ENCODE results near the gene ARHGAP23. TPM values are rescaled to one million over a fixed set of nuclear protein-coding genes. Genes with fewer than 3 reads are reported as not detected.

The ARHGAP23 gene
- polyA plus RNA-seq, 1 donor from 2014 or later: 1.6 TPM

- Histone ChIP-seq H2AFZ (ENCODE audit: low read depth, low read length) (no peak overlapping the region), H3K4me2 (ENCODE audit: low read length) (no peak overlapping the region), H3K9me2 (ENCODE audit: insufficient read depth, low read length) (no peaks in the 10 kb centered on the region), H3K9me3 (ENCODE audit: low read length) (no peaks in the 10 kb centered on the region), H3K27me3 (ENCODE audit: insufficient read depth, low read depth, low read length) (no peaks in the 10 kb centered on the region), H4K20me1 (ENCODE audit: insufficient read depth) (no peaks in the 10 kb centered on the region), H3K9ac (ENCODE audit: low read length) (no peak overlapping the region), H3K36me3 (ENCODE audit: insufficient read depth, low read length) (no peaks in the 10 kb centered on the region), H3F3A (ENCODE audit: insufficient read depth, low read length, poor library complexity, severe bottlenecking) (no peaks in the 10 kb centered on the region), H3K79me2 (replicated peaks; ENCODE audit: insufficient read depth, low read length) (no peaks in the 10 kb centered on the region), H3K27ac (ENCODE audit: low read length) (no peak overlapping the region), H3K4me3 (ENCODE audit: low read length) (no peak overlapping the region)
- TF ChIP-seq EP300 (conservative IDR thresholded peaks at IDR 0.05; ENCODE audit: poor library complexity, severe bottlenecking): no peak
- TF ChIP-seq EZH2 (IDR thresholded peaks at IDR 0.05; ENCODE audit: borderline replicate concordance, insufficient read depth, low read length, poor library complexity, severe bottlenecking): no peak
Observed at GRCh38 chr17:38439436-38439835, 11.2 kb downstream of the ARHGAP23 start.

- H3K9ac ChIP-seq (ENCODE audit: low read length): no peak overlapping the region
- H2AFZ ChIP-seq (ENCODE audit: low read depth, low read length): no peak overlapping the region
- no peaks in the 10 kb centered on the region for H3K36me3 ChIP-seq (ENCODE audit: insufficient read depth, low read length)
- no peaks in the 10 kb centered on the region for H3F3A ChIP-seq (ENCODE audit: insufficient read depth, low read length, poor library complexity, severe bottlenecking)
- H3K27ac ChIP-seq (ENCODE audit: low read length): no peak overlapping the region
- no peak overlapping the region for H3K4me2 ChIP-seq (ENCODE audit: low read length)
- H3K9me2 ChIP-seq (ENCODE audit: insufficient read depth, low read length): no peaks in the 10 kb centered on the region
- TF ChIP-seq TAF1 (IDR thresholded peaks at IDR 0.05; ENCODE audit: low read depth): no peak
- TF ChIP-seq, protein P1, sequence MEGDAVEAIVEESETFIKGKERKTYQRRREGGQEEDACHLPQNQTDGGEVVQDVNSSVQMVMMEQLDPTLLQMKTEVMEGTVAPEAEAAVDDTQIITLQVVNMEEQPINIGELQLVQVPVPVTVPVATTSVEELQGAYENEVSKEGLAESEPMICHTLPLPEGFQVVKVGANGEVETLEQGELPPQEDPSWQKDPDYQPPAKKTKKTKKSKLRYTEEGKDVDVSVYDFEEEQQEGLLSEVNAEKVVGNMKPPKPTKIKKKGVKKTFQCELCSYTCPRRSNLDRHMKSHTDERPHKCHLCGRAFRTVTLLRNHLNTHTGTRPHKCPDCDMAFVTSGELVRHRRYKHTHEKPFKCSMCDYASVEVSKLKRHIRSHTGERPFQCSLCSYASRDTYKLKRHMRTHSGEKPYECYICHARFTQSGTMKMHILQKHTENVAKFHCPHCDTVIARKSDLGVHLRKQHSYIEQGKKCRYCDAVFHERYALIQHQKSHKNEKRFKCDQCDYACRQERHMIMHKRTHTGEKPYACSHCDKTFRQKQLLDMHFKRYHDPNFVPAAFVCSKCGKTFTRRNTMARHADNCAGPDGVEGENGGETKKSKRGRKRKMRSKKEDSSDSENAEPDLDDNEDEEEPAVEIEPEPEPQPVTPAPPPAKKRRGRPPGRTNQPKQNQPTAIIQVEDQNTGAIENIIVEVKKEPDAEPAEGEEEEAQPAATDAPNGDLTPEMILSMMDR (IDR thresholded peaks at IDR 0.05; ENCODE audit: poor library complexity, severe bottlenecking): no peak
- no peak for TF ChIP-seq MXI1 (conservative IDR thresholded peaks at IDR 0.05; ENCODE audit: poor library complexity, severe bottlenecking)
- no peak for TF ChIP-seq EP300 (conservative IDR thresholded peaks at IDR 0.05; ENCODE audit: poor library complexity, severe bottlenecking)
- no peaks in the 10 kb centered on the region for H3K9me3 ChIP-seq (ENCODE audit: low read length)
- no peak overlapping the region for H3K4me3 ChIP-seq (ENCODE audit: low read length)
- no peaks in the 10 kb centered on the region for H3K27me3 ChIP-seq (ENCODE audit: insufficient read depth, low read depth, low read length)
- no peaks in the 10 kb centered on the region for H4K20me1 ChIP-seq (ENCODE audit: insufficient read depth)
- H3K79me2 ChIP-seq (replicated peaks; ENCODE audit: insufficient read depth, low read length): no peaks in the 10 kb centered on the region
Observed at GRCh38 chr17:38440614-38441397, 12.5 kb downstream of the ARHGAP23 start.

DNA sequence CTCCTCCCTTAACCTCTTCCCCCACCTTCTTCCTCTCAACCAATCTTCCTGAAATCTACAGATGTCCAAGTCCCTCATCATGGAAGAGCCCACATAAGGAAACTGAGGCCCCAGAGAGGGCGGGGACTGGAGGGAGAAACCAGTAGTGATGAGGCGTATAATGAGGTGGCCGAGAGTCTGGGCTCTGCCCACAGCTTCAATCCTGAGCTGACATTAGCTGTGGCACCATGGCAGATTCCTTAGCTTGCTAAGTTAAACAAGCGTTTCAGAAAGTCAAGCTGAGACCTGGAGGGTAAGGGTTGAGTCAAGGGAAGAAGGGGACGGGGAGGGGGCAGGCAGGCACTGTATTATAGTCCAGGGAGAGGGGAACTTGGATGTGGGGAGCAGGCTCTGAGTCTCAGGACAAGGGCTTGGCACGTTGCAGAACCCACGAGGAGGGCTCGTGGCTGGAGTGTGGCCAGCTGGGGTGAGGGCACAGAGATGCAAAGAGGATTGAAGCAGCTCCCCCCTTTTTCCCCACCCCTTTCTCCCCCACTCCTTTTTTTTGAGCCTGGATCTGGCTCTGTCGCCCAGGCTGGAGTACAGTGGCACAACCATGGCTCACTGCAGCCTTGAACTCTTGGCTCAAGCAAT, 13.3 kb downstream of the ARHGAP23 start:
- H3K27ac ChIP-seq (ENCODE audit: low read length): no peak overlapping the region
- H3F3A ChIP-seq (ENCODE audit: insufficient read depth, low read length, poor library complexity, severe bottlenecking): no peaks in the 10 kb centered on the region
- no peak overlapping the region for H2AFZ ChIP-seq (ENCODE audit: low read depth, low read length)
- no peaks in the 10 kb centered on the region for H3K36me3 ChIP-seq (ENCODE audit: insufficient read depth, low read length)
- no peaks in the 10 kb centered on the region for H3K9me2 ChIP-seq (ENCODE audit: insufficient read depth, low read length)
- no peaks in the 10 kb centered on the region for H4K20me1 ChIP-seq (ENCODE audit: insufficient read depth)
- TF ChIP-seq, protein P2, sequence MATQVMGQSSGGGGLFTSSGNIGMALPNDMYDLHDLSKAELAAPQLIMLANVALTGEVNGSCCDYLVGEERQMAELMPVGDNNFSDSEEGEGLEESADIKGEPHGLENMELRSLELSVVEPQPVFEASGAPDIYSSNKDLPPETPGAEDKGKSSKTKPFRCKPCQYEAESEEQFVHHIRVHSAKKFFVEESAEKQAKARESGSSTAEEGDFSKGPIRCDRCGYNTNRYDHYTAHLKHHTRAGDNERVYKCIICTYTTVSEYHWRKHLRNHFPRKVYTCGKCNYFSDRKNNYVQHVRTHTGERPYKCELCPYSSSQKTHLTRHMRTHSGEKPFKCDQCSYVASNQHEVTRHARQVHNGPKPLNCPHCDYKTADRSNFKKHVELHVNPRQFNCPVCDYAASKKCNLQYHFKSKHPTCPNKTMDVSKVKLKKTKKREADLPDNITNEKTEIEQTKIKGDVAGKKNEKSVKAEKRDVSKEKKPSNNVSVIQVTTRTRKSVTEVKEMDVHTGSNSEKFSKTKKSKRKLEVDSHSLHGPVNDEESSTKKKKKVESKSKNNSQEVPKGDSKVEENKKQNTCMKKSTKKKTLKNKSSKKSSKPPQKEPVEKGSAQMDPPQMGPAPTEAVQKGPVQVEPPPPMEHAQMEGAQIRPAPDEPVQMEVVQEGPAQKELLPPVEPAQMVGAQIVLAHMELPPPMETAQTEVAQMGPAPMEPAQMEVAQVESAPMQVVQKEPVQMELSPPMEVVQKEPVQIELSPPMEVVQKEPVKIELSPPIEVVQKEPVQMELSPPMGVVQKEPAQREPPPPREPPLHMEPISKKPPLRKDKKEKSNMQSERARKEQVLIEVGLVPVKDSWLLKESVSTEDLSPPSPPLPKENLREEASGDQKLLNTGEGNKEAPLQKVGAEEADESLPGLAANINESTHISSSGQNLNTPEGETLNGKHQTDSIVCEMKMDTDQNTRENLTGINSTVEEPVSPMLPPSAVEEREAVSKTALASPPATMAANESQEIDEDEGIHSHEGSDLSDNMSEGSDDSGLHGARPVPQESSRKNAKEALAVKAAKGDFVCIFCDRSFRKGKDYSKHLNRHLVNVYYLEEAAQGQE (IDR thresholded peaks at IDR 0.05; ENCODE audit: borderline replicate concordance): no peak
- no peak for TF ChIP-seq MXI1 (conservative IDR thresholded peaks at IDR 0.05; ENCODE audit: poor library complexity, severe bottlenecking)
- no peak for TF ChIP-seq SMC3 (conservative IDR thresholded peaks at IDR 0.05; ENCODE audit: poor library complexity)
- no peak for TF ChIP-seq POLR2AphosphoS5 (IDR thresholded peaks at IDR 0.05)
- TF ChIP-seq, protein P1 (IDR thresholded peaks at IDR 0.05; ENCODE audit: poor library complexity, severe bottlenecking): no peak
- TF ChIP-seq EP300 (conservative IDR thresholded peaks at IDR 0.05; ENCODE audit: poor library complexity, severe bottlenecking): no peak
- no peak for TF ChIP-seq EZH2 (IDR thresholded peaks at IDR 0.05; ENCODE audit: borderline replicate concordance, insufficient read depth, low read length, poor library complexity, severe bottlenecking)
- TF ChIP-seq RAD21 (conservative IDR thresholded peaks at IDR 0.05): no peak
- no peak for TF ChIP-seq TAF1 (IDR thresholded peaks at IDR 0.05; ENCODE audit: low read depth)
- H3K27me3 ChIP-seq (ENCODE audit: insufficient read depth, low read depth, low read length): no peaks in the 10 kb centered on the region
- H3K9ac ChIP-seq (ENCODE audit: low read length): no peak overlapping the region
- no peak overlapping the region for H3K4me3 ChIP-seq (ENCODE audit: low read length)
- H3K4me2 ChIP-seq (ENCODE audit: low read length): no peak overlapping the region
- H3K79me2 ChIP-seq (replicated peaks; ENCODE audit: insufficient read depth, low read length): no peaks in the 10 kb centered on the region
- no peaks in the 10 kb centered on the region for H3K9me3 ChIP-seq (ENCODE audit: low read length)

All from neural cell (in vitro differentiated cells).